ENCODE measurements around the gene RAB38. TPM values are rescaled to one million over a fixed set of nuclear protein-coding genes. Genes with fewer than 3 reads are reported as not detected.

Gene RAB38
- total and polyA plus RNA-seq, 2 donors (not counting 1 experiment from before 2014, with no cell fraction given): not detected

GRCh38 chr11:88188932-88189253, 13.7 kb upstream of the RAB38 start:
- H2AFZ ChIP-seq (ENCODE audit: insufficient read depth, low read depth, low read length, poor library complexity, severe bottlenecking): no peak overlapping the region
- no peak overlapping the region for H3K9ac ChIP-seq (ENCODE audit: low read length)
- no CpG with 5 or more reads among the region's 2 CpGs for WGBS (ENCODE audit: insufficient coverage)
- H3K36me3 ChIP-seq (replicated peaks in 1 of 2; ENCODE audit: control extremely low read depth in 1 of 2, control insufficient read depth in 1 of 2, extremely low read depth in 1 of 2, insufficient read depth in 2 of 2, low read length in 1 of 2): no peaks in the 10 kb centered on the region
- H3K4me3 ChIP-seq (ENCODE audit: control extremely low read depth in 1 of 5, extremely low read depth in 1 of 5, insufficient read depth in 1 of 5, low read depth in 2 of 5, low read length in 4 of 5): no peak overlapping the region
- no peak for DNase-seq
- CTCF ChIA-PET: no interaction called here
- Mint-ChIP-seq H3K4me1 (no peaks in the 10 kb centered on the region), H3K4me3 (no peak overlapping the region), H3K27ac (no peak overlapping the region), H3K27me3 (no peaks in the 10 kb centered on the region), H3K9me3 (ENCODE audit: insufficient read depth) (peaks cover 4% of the 10 kb centered on the region)
- H3K27me3 ChIP-seq (replicated peaks in 1 of 4; ENCODE audit: control extremely low read depth in 1 of 4, control insufficient read depth in 3 of 4, insufficient read depth in 4 of 4, low read length in 3 of 4): no peaks in the 10 kb centered on the region
- H3K4me2 ChIP-seq (replicated peaks; ENCODE audit: low read depth, low read length, poor library complexity, severe bottlenecking): no peak overlapping the region
- no peak for ATAC-seq (ENCODE audit: low read depth)
- intact Hi-C loops (cut with micrococcal nuclease): no loop called here
- POLR2A ChIA-PET: no interaction called here
- H3K79me2 ChIP-seq (ENCODE audit: control insufficient read depth, insufficient read depth, low read length): no peaks in the 10 kb centered on the region
- TF ChIP-seq CTCF (IDR thresholded peaks at IDR 0.05) (no peak), EZH2 (IDR thresholded peaks at IDR 0.05; ENCODE audit: borderline replicate concordance, insufficient read depth, low read depth, low read length, poor library complexity, severe bottlenecking) (no peak)
- H3K9me3 ChIP-seq (ENCODE audit: control extremely low read depth in 1 of 3, control insufficient read depth in 2 of 3, insufficient read depth in 1 of 3, low read length in 2 of 3): no peaks in the 10 kb centered on the region
- no peaks in the 10 kb centered on the region for H3K4me1 ChIP-seq (ENCODE audit: control insufficient read depth in 2 of 2, insufficient read depth in 2 of 2, low read length in 2 of 2)
- no peak overlapping the region for H3K27ac ChIP-seq (ENCODE audit: low read length in 2 of 2)
- H4K20me1 ChIP-seq (ENCODE audit: control insufficient read depth, insufficient read depth, low read length, poor library complexity, severe bottlenecking): no peaks in the 10 kb centered on the region

GRCh38 chr11:88188251-88188931, 13.1 kb upstream of the RAB38 start:
- H3K79me2 ChIP-seq (ENCODE audit: control insufficient read depth, insufficient read depth, low read length): no peaks in the 10 kb centered on the region
- WGBS (ENCODE audit: insufficient coverage): 46% methylated on average over 1 of the region's 3 CpGs
- H3K27me3 Mint-ChIP-seq: no peaks in the 10 kb centered on the region
- H3K27me3 ChIP-seq (replicated peaks in 1 of 4; ENCODE audit: control extremely low read depth in 1 of 4, control insufficient read depth in 3 of 4, insufficient read depth in 4 of 4, low read length in 3 of 4): no peaks in the 10 kb centered on the region
- peaks cover 4% of the 10 kb centered on the region for H3K9me3 Mint-ChIP-seq (ENCODE audit: insufficient read depth)
- no peaks in the 10 kb centered on the region for H3K4me1 ChIP-seq (ENCODE audit: control insufficient read depth in 2 of 2, insufficient read depth in 2 of 2, low read length in 2 of 2)
- H4K20me1 ChIP-seq (ENCODE audit: control insufficient read depth, insufficient read depth, low read length, poor library complexity, severe bottlenecking): no peaks in the 10 kb centered on the region
- H3K4me1 Mint-ChIP-seq: no peaks in the 10 kb centered on the region
- TF ChIP-seq EZH2 (IDR thresholded peaks at IDR 0.05; ENCODE audit: borderline replicate concordance, insufficient read depth, low read depth, low read length, poor library complexity, severe bottlenecking) (no peak), CTCF (IDR thresholded peaks at IDR 0.05) (no peak)
- H3K9ac ChIP-seq (ENCODE audit: low read length): no peak overlapping the region
- H3K4me3 ChIP-seq (ENCODE audit: control extremely low read depth in 1 of 5, extremely low read depth in 1 of 5, insufficient read depth in 1 of 5, low read depth in 2 of 5, low read length in 4 of 5): no peak overlapping the region
- CTCF ChIA-PET: no interaction called here
- H3K36me3 ChIP-seq (replicated peaks in 1 of 2; ENCODE audit: control extremely low read depth in 1 of 2, control insufficient read depth in 1 of 2, extremely low read depth in 1 of 2, insufficient read depth in 2 of 2, low read length in 1 of 2): no peaks in the 10 kb centered on the region
- intact Hi-C loops (cut with micrococcal nuclease): no loop called here
- ATAC-seq (ENCODE audit: low read depth): no peak
- no peak overlapping the region for H2AFZ ChIP-seq (ENCODE audit: insufficient read depth, low read depth, low read length, poor library complexity, severe bottlenecking)
- POLR2A ChIA-PET: no interaction called here
- H3K4me3 Mint-ChIP-seq: no peak overlapping the region
- no peak for DNase-seq
- no peak overlapping the region for H3K27ac Mint-ChIP-seq
- no peak overlapping the region for H3K27ac ChIP-seq (ENCODE audit: low read length in 2 of 2)
- H3K9me3 ChIP-seq (ENCODE audit: control extremely low read depth in 1 of 3, control insufficient read depth in 2 of 3, insufficient read depth in 1 of 3, low read length in 2 of 3): no peaks in the 10 kb centered on the region
- no peak overlapping the region for H3K4me2 ChIP-seq (replicated peaks; ENCODE audit: low read depth, low read length, poor library complexity, severe bottlenecking)

All from B cell (primary cell).